Naive thymus-derived CD4-positive, alpha-beta T cell (primary cell): ENCODE results near the gene CDYL2. TPM values are rescaled to one million over a fixed set of nuclear protein-coding genes. Genes with fewer than 3 reads are reported as not detected.
A peak's percentile ranks its signal among the peaks of the same experiment; 100 is the strongest.

Experiments used
- ATAC-seq: fragments of 150-1000 bp; cut with Tn5 transposase; 2 replicates; pipeline ENCODE4 v1.10.0; 2021; ENCODE audit warnings: mild to moderate bottlenecking, moderate library complexity
- CTCF ChIA-PET: fragments of 350-600 bp; sonication (Branson Sonifier 250); formaldehyde crosslinking; loops from one replicate; lab custom pipeline; 2021; ENCODE audit warnings: antibody characterized with exemption; lab: Charles Lee
- POLR2A ChIA-PET: fragments of 350-600 bp; sonication (Branson Sonifier 250); formaldehyde crosslinking; loops from one replicate; lab custom pipeline; 2021; ENCODE audit warnings: antibody characterized with exemption, inconsistent platforms; lab: Charles Lee
- DNase-seq, 9 donors: peaks; one replicate each; pipeline versions ENCODE4 v3.0.0 to v3.0.0-alpha.2; 2020 to 2022; ENCODE audit warnings: mixed read lengths in 1 of 9
- H3K27ac ChIP-seq: one replicate; pipeline ENCODE4 v1.7.0; 2013; ENCODE audit warnings: mild to moderate bottlenecking, low read depth, low read length, moderate library complexity
- H3K27me3 ChIP-seq, 2 donors: one replicate each; pipeline ENCODE4 v1.7.0; 2013; ENCODE audit warnings: low read length in 2 of 2, mild to moderate bottlenecking in 2 of 2, moderate library complexity in 2 of 2; ENCODE audit not compliant: control insufficient read depth in 2 of 2, insufficient read depth in 2 of 2
- H3K36me3 ChIP-seq, 3 experiments: 1 replicate in 2 of 3; 2 replicates in 1 of 3; pipeline ENCODE4 v1.7.0; 2013; ENCODE audit warnings: low read length in 3 of 3, mild to moderate bottlenecking in 3 of 3, moderate library complexity in 1 of 3; ENCODE audit not compliant: insufficient read depth in 3 of 3, control insufficient read depth in 2 of 3
- H3K4me1 ChIP-seq, 2 donors: one replicate each; pipeline ENCODE4 v1.7.0; 2013; ENCODE audit warnings: low read length in 2 of 2, mild to moderate bottlenecking in 2 of 2, moderate library complexity in 1 of 2; ENCODE audit not compliant: control insufficient read depth in 2 of 2, insufficient read depth in 2 of 2
- H3K4me3 ChIP-seq: 2 replicates; pipeline ENCODE4 v1.7.0; 2013; ENCODE audit warnings: mild to moderate bottlenecking, low read length
- H3K9me3 ChIP-seq, 3 experiments: 1 replicate in 2 of 3; 2 replicates in 1 of 3; pipeline ENCODE4 v1.7.0; 2013; ENCODE audit warnings: low read length in 3 of 3; ENCODE audit not compliant: control insufficient read depth in 2 of 3
- H3K27ac Mint-ChIP-seq, 9 donors: one replicate each; pipeline ENCODE4 v1.8.0; 2020 to 2022; ENCODE audit warnings: mixed read lengths in 9 of 9, mild to moderate bottlenecking in 8 of 9, moderate library complexity in 5 of 9, inconsistent platforms in 2 of 9
- H3K27me3 Mint-ChIP-seq, 5 donors: one replicate each; pipeline ENCODE4 v1.8.0; 2021 to 2022; ENCODE audit warnings: mixed read lengths in 5 of 5, mild to moderate bottlenecking in 1 of 5
- H3K36me3 Mint-ChIP-seq, 5 donors: one replicate each; pipeline ENCODE4 v1.8.0; 2020 to 2022; ENCODE audit warnings: mixed read lengths in 5 of 5, mild to moderate bottlenecking in 3 of 5, inconsistent platforms in 1 of 5
- H3K4me1 Mint-ChIP-seq, 7 donors: one replicate each; pipeline ENCODE4 v1.8.0; 2020 to 2022; ENCODE audit warnings: mixed read lengths in 7 of 7, mild to moderate bottlenecking in 3 of 7, inconsistent platforms in 1 of 7
- H3K4me3 Mint-ChIP-seq, 10 donors: one replicate each; pipeline ENCODE4 v1.8.0; 2020 to 2022; ENCODE audit warnings: mild to moderate bottlenecking in 10 of 10, mixed read lengths in 10 of 10, moderate library complexity in 6 of 10, inconsistent platforms in 2 of 10
- H3K9me3 Mint-ChIP-seq, 11 donors: one replicate each; pipeline ENCODE4 v1.8.0; 2020 to 2022; ENCODE audit warnings: mixed read lengths in 11 of 11, mild to moderate bottlenecking in 4 of 11, inconsistent platforms in 1 of 11, moderate library complexity in 1 of 11
- intact Hi-C, 2 donors: fragments of 100-400 bp; cut with micrococcal nuclease; formaldehyde crosslinking; loops; one replicate each; pipeline ENCODE4 v1.15.1; 2023
- polyA plus RNA-seq, 2 donors: library from polyadenylated mRNA; unstranded; fragments of 300-500 nt; fragmentation: Illumina TruSeq; gene quantifications; one replicate each; pipeline ENCODE4 v1.2.3, GENCODE V29; 2021
- total RNA-seq, 6 experiments: library from RNA in 5 of 6; stranded (reverse) in 5 of 6; gene quantifications; 1 replicate in 5 of 6; 2 replicates in 1 of 6; pipeline ENCODE4 v1.2.3 and lab custom pipeline; 2021 to 2026

The CDYL2 gene
- total and polyA plus RNA-seq, 7 experiments from 2014 or later: 0.61 to 71.3 (median 21.0) TPM

DNA sequence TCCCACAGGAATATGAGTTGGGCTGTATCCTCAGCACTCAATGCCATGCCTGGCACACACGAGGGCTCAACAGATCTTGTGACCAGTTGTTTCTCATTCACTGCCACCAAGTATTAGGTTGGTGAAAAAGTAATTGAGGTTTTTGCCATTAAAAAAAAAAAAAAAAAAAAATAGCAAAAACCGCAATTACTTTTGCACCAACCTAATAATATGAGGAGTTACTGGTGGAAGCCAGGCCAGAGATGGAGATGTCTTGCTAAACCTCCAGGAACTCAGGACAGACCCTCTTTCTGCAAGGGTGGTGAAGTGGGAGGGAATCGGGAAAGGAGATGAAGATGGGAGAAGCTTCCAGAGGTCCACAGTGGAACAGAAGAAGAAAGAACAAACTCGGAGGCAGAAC lies 139.0 kb downstream of the CDYL2 start:
- H3K9me3 Mint-ChIP-seq: peaks cover 0 to 18% (median 3%) of the 10 kb centered on the region in 11 donors
- Histone ChIP-seq H3K9me3 (no peaks in the 10 kb centered on the region), H3K27me3 (no peaks in the 10 kb centered on the region), H3K4me3 (no peak overlapping the region), H3K36me3 (no peaks in the 10 kb centered on the region), H3K4me1 (no peaks in the 10 kb centered on the region), H3K27ac (no peak overlapping the region)
- ChIA-PET CTCF (no interaction called here), POLR2A (no interaction called here)
- H3K27me3 Mint-ChIP-seq: no peaks in the 10 kb centered on the region
- H3K36me3 Mint-ChIP-seq: peaks cover 0 to 53% (median 10%) of the 10 kb centered on the region in 5 donors
- DNase-seq (no peak), ATAC-seq (no peak)
- peak overlapping the region in 1 of 9 donors; percentile 18 for H3K27ac Mint-ChIP-seq
- H3K4me1 Mint-ChIP-seq: peaks cover 5 to 20% (median 7%) of the 10 kb centered on the region in 7 donors
- intact Hi-C loops: no loop called here
- H3K4me3 Mint-ChIP-seq: no peak overlapping the region

GRCh38 chr16:80664786-80665185 lies 139.6 kb downstream of the CDYL2 start:
- intact Hi-C loops: no loop called here
- H3K27me3 ChIP-seq: no peaks in the 10 kb centered on the region
- H3K9me3 ChIP-seq: no peaks in the 10 kb centered on the region
- no peak overlapping the region for H3K27ac ChIP-seq
- DNase-seq (no peak), ATAC-seq (peak; percentile 51)
- no peak overlapping the region for H3K27ac Mint-ChIP-seq
- H3K36me3 Mint-ChIP-seq: peaks cover 0 to 53% (median 16%) of the 10 kb centered on the region in 5 donors
- H3K27me3 Mint-ChIP-seq: no peaks in the 10 kb centered on the region
- H3K4me1 Mint-ChIP-seq: peaks cover under 1 to 17% (median 5%) of the 10 kb centered on the region in 7 donors
- no peak overlapping the region for H3K4me3 ChIP-seq
- ChIA-PET CTCF (no interaction called here), POLR2A (no interaction called here)
- H3K4me3 Mint-ChIP-seq: no peak overlapping the region
- no peaks in the 10 kb centered on the region for H3K4me1 ChIP-seq
- H3K9me3 Mint-ChIP-seq: peaks cover 0 to 20% (median 8%) of the 10 kb centered on the region in 11 donors
- no peaks in the 10 kb centered on the region for H3K36me3 ChIP-seq

DNA sequence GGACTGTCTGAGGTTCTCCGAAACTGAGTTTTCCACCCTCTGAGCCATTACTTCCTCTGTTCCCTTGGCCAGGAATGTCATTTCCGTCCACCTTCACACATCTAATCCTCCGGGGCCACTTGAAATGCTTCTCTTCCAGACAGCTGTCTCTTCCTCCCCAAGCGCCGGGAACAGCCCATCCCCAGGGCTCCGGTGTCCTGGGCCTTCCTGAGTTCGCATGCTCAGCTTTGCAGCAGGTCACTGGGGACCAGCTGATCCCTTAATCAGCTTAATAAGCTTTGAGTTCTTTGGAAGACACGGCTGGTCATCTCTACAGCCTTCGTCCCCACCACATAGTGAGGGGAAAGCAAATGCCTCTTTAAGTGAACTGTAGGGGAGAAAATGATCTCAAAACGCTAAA lies 140.2 kb downstream of the CDYL2 start:
- no peak for DNase-seq
- H3K4me3 ChIP-seq: no peak overlapping the region
- ChIA-PET CTCF (no interaction called here), POLR2A (no interaction called here)
- peaks cover 0 to 49% (median 15%) of the 10 kb centered on the region in 5 donors for H3K36me3 Mint-ChIP-seq
- no peak for ATAC-seq
- H3K27ac ChIP-seq: no peak overlapping the region
- H3K27ac Mint-ChIP-seq: peak overlapping the region in 1 of 9 donors; percentile 27
- H3K9me3 Mint-ChIP-seq: peaks cover 0 to 20% (median 9%) of the 10 kb centered on the region in 11 donors
- no peaks in the 10 kb centered on the region for H3K27me3 Mint-ChIP-seq
- intact Hi-C loops: no loop called here
- H3K4me3 Mint-ChIP-seq: no peak overlapping the region
- H3K4me1 ChIP-seq: no peaks in the 10 kb centered on the region
- H3K4me1 Mint-ChIP-seq: peaks cover 0 to 14% (median 4%) of the 10 kb centered on the region in 7 donors
- no peaks in the 10 kb centered on the region for H3K27me3 ChIP-seq
- H3K9me3 ChIP-seq: no peaks in the 10 kb centered on the region
- H3K36me3 ChIP-seq: no peaks in the 10 kb centered on the region

- peaks cover 0 to 55% (median 16%) of the 10 kb centered on the region in 5 donors for H3K36me3 Mint-ChIP-seq
- Histone ChIP-seq H3K36me3 (no peaks in the 10 kb centered on the region), H3K4me3 (no peak overlapping the region), H3K27ac (no peak overlapping the region), H3K9me3 (no peaks in the 10 kb centered on the region), H3K4me1 (no peaks in the 10 kb centered on the region), H3K27me3 (no peaks in the 10 kb centered on the region)
- H3K27me3 Mint-ChIP-seq: no peaks in the 10 kb centered on the region
- H3K4me3 Mint-ChIP-seq: no peak overlapping the region
- POLR2A ChIA-PET: no interaction called here
- no peak for ATAC-seq
- peaks cover 1 to 26% (median 10%) of the 10 kb centered on the region in 11 donors for H3K9me3 Mint-ChIP-seq
- intact Hi-C loops: no loop called here
- CTCF ChIA-PET: no interaction called here
- DNase-seq: no peak
- no peak overlapping the region for H3K27ac Mint-ChIP-seq
- peaks cover 0 to 21% (median 1%) of the 10 kb centered on the region in 7 donors for H3K4me1 Mint-ChIP-seq
These were observed 141.3 kb downstream of the CDYL2 start for GRCh38 chr16:80663078-80663477.

DNA sequence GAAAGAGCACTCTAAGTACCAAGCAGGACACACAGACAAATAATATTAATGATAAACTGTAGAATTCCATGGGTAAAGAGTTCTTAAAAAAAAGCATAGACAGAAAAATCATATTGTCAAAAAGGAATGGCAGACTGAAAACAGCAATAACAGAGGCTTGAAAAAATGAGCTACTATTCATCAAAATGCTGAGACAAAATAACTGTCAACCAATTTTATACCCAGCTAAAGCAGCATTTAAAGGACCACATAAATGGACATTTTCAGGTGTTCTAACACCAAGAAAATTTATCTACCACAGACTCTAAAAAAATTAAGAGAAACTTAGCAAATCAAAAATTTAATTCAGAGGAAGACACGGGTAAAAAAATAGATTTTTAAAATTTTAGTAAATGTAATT lies 144.5 kb downstream of the CDYL2 start:
- no peak for DNase-seq
- Histone ChIP-seq H3K9me3 (no peaks in the 10 kb centered on the region), H3K36me3 (no peaks in the 10 kb centered on the region), H3K4me3 (no peak overlapping the region), H3K27me3 (no peaks in the 10 kb centered on the region), H3K4me1 (peaks cover 6 to 14% of the 10 kb centered on the region in 2 donors), H3K27ac (no peak overlapping the region)
- intact Hi-C loops: loop anchor here (5.0 to 10.0 kb wide), 3 partner anchors 55 to 162 kb away; no protein-coding TSS in a partner anchor
- ChIA-PET CTCF (no interaction called here), POLR2A (no interaction called here)
- H3K4me3 Mint-ChIP-seq: no peak overlapping the region
- H3K27me3 Mint-ChIP-seq: no peaks in the 10 kb centered on the region
- H3K36me3 Mint-ChIP-seq: peaks cover 0 to 62% (median 15%) of the 10 kb centered on the region in 5 donors
- ATAC-seq: no peak
- H3K27ac Mint-ChIP-seq: no peak overlapping the region
- peaks cover 3 to 26% (median 10%) of the 10 kb centered on the region in 11 donors for H3K9me3 Mint-ChIP-seq
- peaks cover 18 to 46% (median 28%) of the 10 kb centered on the region in 7 donors for H3K4me1 Mint-ChIP-seq

- ChIA-PET CTCF (no interaction called here), POLR2A (interaction anchor here (0.6 to 0.7 kb wide), 2 partner anchors 66 to 1370 kb away, joined by 3 to 6 read pairs; no protein-coding TSS in a partner anchor)
- peak overlapping the region; percentile 80 to 97 (median 91) for H3K27ac Mint-ChIP-seq
- peak in 8 of 9 donors; percentile 25 to 60 (median 48) for DNase-seq
- Histone ChIP-seq H3K4me3 (peak overlapping the region; percentile 56), H3K27me3 (no peaks in the 10 kb centered on the region), H3K27ac (peak overlapping the region; percentile 68), H3K9me3 (no peaks in the 10 kb centered on the region), H3K36me3 (no peaks in the 10 kb centered on the region), H3K4me1 (peaks cover 6 to 14% of the 10 kb centered on the region in 2 donors)
- intact Hi-C loops: loop anchor here (1.0 to 10.0 kb wide), 11 partner anchors 58 to 166 kb away; partner anchors contain the start of gene DYNLRB2 (in 1 of the 2)
- H3K36me3 Mint-ChIP-seq: peaks cover 0 to 46% (median 15%) of the 10 kb centered on the region in 5 donors
- peak; percentile 85 for ATAC-seq
- no peaks in the 10 kb centered on the region for H3K27me3 Mint-ChIP-seq
- H3K4me3 Mint-ChIP-seq: peak overlapping the region; percentile 71 to 92 (median 87)
- H3K4me1 Mint-ChIP-seq: peaks cover 18 to 47% (median 28%) of the 10 kb centered on the region in 7 donors
- H3K9me3 Mint-ChIP-seq: peaks cover 0 to 24% (median 10%) of the 10 kb centered on the region in 11 donors
These were observed 147.7 kb downstream of the CDYL2 start for GRCh38 chr16:80656711-80657150.
